GM18868 (cell line): ENCODE data around the gene IQSEC3.
"Not testable (repeated sequence)": the region's sequence is repeated elsewhere in the genome, so short reads cannot be mapped to it uniquely, and the experiment has no call there.

Source experiments
- ATAC-seq: cut with Tn5 transposase; IDR thresholded peaks from one replicate; pipeline ENCODE4 v1.9.1; 2021; ENCODE audit warnings: mild to moderate bottlenecking, moderate library complexity; ENCODE audit not compliant: unreplicated experiment

Gene IQSEC3

DNA sequence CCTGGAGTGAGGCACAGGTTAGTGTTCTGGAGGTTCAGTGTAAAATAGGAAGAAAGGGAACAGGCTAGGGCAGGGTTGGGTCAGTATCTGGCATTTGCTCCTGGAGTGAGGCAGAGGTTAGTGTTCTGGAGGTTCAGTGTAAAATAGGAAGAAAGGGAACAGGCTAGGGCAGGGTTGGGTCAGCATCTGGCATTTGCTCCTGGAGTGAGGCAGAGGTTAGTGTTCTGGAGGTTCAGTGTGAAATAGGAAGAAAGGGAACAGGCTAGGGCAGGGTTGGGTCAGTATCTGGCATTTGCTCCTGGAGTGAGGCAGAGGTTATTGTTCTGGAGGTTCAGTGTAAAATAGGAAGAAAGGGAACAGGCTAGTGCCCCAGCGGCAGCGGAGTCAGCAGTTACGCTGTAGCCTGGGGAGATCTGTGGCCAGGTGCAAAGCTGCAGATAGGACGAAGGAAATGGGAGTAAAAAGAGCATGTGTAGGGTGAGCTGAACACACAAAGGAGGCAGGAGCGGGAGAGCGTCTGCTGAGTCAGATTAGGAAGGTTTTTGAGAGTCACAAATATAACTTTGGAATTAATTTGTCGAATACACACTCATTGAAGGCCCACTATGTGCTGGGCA lies 67.2 kb downstream of the IQSEC3 start:
- not testable (repeated sequence) for ATAC-seq

DNA sequence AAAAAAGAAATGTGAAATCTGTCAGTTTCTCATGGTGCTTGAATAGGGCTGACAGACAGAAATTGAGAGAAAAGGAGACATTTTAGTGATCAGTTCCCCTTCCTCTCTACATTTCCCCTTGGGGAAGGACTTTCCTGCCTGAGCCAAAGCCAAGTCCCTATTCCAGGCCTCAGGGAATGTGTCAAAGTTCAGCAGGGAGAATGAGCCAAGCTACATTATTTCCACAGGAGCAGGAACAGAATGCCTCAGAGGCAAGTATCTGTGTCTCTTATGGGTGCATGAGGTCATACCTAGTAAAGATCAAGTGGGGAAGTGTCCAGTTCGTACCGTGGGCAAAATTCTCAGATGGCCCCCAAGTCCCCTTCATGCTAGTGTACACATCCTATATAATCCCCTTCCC lies 68.6 kb downstream of the IQSEC3 start:
- ATAC-seq = no peak

DNA sequence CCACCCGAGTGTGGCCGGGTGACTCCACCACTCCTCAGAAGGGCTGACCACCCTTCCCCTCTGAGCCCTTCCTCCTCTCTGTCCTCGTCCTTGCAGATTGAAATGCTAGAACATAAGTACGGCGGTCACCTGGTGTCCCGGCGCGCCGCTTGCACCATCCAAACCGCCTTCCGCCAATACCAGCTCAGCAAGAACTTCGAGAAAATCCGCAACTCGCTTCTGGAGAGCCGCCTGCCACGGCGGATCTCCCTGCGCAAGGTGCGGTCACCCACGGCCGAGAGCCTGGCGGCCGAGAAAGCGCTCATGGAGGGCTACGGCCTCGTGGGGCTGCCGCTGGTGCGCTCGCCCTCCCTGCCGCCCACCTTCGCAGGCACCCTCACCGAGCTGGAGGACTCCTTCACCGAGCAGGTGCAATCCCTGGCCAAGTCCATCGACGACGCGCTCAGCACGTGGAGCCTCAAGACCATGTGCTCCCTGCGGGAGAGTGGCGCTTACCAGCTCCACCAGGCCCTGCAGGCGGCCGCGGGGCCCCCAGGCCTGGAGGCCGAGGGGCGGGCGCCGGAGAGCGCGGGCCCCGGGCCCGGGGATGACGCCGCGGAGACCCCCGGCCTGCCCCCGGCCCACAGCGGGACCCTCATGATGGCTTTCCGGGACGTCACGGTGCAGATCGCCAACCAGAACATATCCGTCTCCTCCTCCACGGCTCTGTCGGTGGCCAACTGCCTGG lies 71.8 kb downstream of the IQSEC3 start:
- no peak for ATAC-seq

DNA sequence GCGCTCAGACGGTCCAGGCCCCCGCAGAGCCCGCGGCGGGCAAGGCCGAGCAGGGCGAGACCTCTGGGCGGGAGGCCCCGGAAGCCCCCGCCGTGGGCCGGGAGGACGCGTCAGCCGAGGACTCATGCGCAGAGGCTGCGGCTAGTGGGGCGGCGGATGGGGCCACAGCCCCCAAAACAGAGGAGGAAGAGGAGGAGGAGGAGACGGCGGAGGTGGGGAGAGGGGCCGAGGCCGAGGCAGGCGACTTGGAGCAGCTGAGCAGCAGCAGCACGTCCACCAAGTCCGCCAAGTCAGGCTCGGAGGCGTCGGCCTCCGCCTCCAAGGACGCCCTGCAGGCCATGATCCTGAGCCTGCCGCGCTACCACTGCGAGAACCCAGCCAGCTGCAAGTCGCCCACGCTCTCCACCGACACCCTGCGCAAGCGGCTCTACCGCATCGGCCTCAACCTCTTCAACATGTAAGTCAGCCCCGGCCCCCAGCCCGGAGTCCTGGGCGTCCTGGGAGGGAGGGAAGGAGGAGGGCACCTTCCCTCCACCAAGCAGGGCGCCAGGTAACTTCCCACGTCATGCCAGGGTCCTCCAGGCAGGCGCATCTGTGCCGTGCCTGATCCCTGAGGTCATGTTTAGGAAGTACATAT lies 72.4 kb downstream of the IQSEC3 start:
- ATAC-seq = no peak

DNA sequence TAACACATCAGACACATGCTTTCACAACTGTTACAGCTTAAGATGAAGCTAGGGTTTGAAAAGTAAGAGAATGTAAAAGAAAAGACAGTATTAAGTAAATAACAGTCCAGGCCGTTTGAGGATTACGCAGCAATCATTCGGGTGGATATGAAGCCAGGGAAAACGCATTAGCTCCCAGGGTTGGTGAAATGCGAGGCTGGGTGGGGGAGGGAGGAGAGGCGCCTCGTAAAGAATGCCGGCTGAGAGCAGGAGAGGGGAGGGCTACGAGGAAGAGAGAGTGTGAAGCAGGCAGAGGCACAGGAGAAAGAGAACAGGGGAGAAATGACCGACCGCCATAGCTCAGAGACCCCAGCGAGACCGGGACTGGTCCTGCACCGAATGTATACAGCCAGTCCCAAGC lies 73.0 kb downstream of the IQSEC3 start:
- no peak for ATAC-seq

DNA sequence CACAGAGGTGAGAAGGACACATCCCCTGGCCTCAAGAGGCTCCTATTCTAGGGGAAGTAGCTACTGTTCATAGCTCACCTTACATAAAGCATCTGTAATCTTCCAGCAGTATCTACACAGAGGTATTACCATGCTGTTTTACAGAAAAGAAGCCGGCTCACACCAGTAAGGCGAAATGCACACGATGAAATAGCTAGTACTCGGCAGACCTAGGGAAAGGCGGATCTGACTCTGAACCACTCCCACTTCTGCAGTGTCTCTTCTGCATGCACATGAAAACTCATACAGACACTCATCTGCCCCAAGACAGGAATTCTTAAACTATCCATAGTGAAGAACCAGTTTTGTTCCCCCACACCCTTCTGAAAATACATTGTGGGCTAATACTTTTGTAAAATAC lies 73.6 kb downstream of the IQSEC3 start:
- no peak for ATAC-seq

DNA sequence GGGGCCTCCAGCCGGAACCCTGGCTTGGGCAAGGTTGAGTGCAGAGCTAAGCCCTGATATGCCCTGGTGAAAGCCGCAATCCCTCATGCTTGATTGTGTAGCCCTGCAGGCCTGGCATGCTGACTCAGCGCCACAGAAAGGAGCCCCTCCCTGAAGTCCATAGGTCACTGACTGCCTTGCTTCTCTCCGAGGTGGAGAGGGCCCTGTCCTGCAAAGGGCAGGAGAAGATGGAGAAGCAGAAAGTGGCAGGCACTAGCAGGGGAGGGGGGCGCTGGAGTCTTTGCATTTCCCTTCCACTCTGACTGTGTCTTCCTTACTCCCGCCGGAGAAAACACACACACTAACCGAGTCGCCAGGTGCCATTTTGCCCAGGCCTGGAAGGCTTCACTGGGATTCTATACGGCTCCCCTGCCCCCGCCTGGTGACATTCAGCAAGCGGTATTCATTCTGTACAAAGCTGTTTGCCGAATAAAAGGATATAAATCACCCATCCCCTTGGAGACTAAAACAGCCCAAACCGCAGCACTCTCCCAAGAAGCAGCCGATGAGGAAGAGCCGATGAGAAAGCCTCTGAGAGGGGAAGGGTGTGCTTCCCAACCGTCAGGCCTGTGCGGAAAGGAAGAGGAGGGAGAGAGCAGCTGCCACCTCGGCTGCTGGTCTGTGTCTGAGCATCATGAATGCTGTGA lies 77.5 kb downstream of the IQSEC3 start:
- ATAC-seq = no peak

DNA sequence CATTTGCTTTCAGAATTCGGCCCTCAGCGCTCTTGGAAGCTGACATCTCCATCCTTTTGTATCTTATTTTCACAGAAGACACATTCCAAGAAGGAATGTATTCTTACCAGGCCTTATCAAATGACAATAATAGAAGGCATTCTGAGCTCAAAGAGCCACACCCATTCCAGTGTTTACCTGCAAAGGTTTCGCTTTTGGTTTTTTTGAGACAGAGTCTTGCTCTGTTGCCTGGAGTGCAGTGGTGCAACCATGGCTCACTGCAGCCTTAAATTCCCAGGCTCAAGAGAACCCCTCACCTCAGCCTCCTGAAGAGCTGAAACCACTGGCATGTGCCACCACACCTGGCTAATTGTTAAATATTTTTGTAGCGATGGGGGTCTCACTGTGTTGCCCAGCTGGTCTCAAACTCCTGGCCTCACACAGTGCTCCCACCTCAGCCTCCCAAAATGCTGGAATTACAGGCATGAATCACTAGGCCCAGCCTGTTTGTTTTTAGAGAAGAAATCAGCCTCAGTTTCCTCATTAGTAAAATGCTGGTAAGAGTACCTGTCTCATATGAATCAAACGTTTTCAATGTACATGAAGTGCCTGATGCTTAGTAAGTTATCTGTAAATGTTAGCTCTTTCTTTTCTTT lies 78.2 kb downstream of the IQSEC3 start:
- no peak for ATAC-seq

DNA sequence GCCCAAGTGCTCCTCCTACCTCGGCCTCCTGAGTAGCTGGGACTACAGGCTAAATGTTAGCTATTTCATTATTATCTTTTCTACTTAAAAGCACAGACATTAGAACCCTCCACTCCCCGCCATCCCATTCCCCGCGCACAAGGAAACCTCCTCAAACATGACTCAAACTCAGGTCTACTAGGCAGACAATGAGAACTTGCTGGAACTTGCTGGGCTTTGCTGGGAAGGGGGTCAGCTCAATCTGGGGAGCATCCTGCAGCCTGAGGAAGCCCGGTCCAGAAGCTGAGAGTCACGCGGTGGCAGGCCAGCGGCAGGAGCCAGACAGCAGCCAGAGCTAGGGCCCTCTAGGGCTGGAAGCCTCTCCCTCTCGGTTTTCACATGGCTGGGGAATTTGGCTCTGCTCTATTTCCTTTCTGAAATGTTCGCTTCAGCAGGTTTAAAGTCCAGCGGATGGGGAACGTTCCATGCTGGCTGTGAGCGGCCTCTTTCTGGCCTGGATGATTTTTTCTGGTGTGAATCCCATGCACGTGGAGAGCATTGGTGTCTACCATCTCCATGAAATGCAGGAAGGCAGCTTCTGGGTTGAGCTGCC lies 78.9 kb downstream of the IQSEC3 start:
- no peak for ATAC-seq

DNA sequence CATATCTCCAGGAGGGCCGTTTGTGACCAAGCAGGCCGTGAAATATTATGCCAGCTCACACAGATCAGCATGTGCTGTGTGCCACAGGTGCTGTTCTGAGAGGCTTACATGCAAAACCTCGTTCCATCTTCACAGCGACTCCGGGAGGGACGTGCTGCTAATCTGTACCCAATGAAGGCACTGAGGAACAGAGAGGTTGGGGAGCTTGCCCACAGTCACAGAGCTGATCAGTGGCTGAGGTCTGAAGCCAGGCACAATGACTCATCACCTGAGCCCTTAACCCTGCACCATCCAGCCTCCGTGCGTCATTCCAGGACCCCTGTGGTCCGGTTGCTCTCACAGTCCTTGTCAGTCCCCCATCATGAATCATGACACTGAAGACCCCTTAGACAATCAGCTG lies 80.7 kb downstream of the IQSEC3 start:
- no peak for ATAC-seq

DNA sequence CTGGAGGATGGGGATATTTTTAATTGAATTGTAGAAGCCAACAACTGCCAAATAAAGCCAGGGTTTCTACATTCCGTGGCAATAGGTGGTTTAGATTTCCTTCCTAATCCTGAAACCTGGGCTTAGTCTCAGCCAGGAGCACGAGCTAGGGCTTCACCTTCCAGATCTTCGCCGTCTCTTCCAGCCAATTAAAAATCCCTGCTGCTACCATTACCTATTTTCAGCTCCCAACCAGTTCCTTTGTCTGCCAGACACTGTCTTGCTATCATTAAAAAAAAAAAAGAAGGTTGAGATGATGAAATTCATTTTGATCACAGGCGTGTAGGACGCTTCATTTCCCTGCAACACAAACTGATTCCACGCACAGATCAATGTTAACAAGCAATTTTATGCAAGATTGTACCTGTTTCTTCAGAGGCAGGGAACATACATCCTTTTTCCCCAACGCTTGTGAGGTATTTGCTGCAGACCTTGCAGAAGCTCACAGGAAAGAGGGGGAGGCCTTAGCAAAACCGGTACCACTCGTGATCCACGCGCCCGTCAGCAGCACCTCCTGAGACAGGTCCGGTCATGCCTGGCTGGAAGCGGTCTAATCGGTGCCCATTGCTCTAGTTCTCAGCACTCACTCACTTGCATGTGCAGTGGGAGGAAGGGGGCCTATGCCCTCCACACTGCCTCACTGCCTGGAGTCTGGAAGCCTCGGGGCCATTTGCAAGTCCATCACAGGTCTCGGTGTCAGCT lies 82.3 kb downstream of the IQSEC3 start:
- ATAC-seq = no peak

DNA sequence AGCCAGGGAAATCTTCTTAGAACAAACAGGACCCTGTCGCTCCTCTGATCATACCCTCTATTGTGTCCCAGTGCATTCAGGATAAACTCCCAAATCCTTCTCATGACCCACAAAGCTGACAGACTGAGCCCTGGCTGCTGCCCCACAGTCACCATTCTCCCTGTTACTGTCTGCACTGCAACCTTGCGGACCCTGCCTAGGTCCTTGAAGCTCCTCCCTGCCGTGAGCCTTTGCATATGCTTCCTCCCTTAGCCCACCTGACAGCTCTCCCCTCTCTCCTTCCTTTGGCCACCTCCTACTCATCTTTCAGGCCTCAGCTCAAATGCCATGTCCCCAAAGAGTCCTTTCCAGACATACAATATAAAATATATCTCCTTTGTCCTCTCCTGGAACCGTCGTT lies 85.0 kb downstream of the IQSEC3 start:
- no peak for ATAC-seq

DNA sequence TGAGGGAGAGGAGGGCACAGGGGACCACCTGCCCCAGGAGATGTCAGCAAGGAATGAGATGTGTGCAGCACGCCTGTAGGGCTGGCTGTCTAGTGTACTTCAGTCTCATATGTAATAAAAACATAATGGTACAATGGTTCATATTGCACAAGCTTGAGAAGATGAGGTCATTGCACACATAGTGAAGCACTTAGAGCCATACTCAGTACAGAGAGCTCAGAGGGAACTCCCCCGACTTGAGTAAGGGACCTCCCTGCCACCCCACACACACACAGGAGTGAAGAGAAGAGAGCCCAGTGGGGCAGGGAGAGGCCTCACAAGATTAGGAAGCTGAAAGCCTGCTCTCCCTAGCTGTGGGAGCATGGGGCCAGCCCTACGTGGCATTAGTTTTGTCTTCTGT lies 85.9 kb downstream of the IQSEC3 start:
- no peak for ATAC-seq

DNA sequence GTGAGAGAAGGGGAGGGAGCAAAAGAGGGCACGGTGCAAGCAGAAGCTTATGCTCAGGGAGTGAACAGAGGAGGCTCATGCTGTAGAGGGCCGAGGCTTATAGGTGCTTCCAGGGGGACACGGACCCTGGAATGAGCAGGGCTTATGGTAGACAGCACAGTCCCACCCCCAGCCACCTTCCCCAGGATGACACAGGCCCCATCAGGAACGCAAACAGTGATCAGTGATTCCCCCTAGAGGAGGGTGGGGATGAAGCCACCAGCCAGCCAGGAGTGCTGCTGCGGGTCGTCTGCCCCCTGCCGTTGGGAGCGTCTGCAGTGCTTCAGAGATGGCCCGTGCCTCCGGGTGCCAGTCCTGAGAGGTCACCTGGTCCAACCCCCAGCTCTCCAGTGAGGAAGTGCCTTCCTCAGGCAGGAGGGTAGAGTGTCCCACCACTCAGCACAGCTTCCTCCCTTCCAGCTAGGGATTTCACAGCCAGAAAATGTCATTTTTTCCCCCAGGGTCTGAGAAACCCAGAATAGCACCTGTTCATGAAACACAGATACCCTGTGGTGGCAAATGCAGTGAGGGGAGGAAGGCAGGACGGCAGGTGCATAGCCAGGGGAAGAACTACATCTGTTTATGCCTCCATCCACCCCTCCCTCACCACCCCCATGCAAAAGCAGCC lies 86.6 kb downstream of the IQSEC3 start:
- ATAC-seq = peak; percentile 51

DNA sequence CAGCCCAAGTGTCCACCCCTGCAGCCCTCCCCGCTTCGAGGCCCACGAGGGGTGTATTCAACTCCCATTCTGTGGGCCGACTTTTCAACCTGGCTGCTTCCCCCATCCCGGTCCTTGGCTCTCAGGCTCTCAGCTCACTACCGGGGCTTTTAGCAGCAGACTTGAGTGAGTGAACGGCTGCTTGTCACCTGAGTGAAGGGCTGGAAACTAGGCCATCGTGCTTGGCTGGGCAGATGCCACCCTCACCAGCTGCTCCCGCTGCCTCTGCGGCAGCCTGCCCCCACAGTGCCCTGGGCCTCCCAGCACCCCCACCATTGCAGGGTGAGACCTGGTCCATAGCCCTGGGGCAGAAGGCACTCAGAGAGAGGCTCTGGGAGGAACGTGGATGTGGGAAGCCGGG lies 87.5 kb downstream of the IQSEC3 start:
- ATAC-seq = no peak

DNA sequence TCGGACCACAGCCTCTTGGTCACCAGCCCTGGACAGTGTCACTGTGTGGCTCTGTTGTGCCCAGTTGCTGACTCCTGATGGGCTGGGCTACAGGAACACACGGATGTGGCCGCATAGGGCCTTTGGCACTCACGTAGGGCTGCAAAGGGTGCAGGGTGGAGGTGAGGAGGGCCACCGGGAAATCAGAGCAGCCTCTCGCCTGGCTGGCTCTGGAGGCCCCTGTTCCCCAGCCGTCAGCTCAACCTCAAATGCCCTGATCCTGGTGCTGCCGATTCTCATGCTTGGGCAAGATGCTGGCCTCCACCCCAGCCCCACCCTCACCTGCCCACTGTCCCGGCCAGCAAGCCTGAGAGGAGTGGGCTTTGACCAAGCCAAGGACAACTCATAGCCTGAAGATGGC lies 88.4 kb downstream of the IQSEC3 start:
- ATAC-seq = no peak

DNA sequence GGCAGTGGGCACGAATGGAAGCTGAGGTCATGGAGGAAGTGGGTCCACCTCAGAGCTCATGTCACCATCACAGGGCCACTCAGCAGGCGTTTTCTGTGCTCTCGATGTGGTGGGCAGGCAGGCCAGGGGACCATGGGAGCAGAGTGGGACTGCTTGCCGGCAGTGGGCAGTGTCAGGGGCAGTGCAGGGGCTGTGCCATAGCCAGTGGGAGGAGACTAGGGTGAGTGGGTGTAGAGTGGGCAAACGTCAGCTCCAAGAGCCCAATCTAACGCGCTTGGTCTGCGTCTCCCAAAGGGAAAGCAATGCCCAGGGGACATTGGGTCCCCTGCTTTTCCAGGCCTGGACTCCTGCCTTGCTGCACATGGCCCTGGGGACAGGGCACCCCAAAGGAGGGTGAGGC lies 89.1 kb downstream of the IQSEC3 start:
- no peak for ATAC-seq

DNA sequence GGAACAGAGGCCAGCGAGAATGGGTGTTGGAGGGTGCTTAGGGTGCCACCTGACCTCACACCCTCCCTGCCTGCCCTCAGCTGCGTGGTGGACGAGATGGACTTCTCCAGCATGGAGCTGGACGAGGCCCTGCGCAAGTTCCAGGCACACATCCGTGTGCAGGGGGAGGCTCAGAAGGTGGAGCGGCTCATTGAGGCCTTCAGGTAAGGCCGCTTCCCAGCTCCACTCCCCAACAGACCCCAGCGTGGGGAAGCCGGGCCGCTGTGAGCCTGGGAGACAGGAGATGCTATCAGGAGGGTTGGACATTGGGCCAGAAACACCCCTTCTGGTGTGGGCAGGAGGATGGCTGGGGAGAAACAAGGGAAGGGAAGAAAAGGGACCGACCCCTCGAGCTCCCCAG lies 90.4 kb downstream of the IQSEC3 start:
- no peak for ATAC-seq

DNA sequence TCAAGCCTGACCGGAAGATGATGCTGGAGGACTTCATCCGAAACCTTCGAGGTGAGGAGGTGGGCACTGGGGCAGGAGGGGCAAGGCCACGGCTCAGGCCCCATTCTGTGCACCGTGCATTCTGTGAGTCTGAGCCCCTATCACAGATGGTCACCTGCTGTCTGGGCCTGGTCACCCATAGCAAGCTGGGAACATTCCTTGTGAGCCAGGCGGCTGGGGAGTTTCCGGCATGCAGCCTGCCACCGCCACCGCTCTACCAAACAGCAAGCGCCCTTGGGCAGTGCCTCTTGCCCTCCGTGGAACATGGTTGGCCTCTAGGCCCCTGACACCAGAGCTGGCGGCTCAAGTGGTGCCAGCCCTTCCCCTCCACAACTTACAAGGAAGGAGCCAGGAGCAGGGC lies 91.1 kb downstream of the IQSEC3 start:
- ATAC-seq = no peak
